HEK293 (cell line): ENCODE measurements around the gene KRT76.

Experiments
- CTCF ChIA-PET: fragments of 350-600 bp; formaldehyde crosslinking; extraction: SDS; loops from one replicate; lab custom pipeline; 2021; ENCODE audit warnings: antibody characterized with exemption; lab: Yijun Ruan, JAX
- POLR2A ChIA-PET: fragments of 300-600 bp; formaldehyde crosslinking; extraction: SDS; loops from one replicate; lab custom pipeline; 2020; ENCODE audit warnings: antibody characterized with exemption, inconsistent platforms; lab: Yijun Ruan, JAX
- H3K27ac ChIP-seq: fragments of 200-500 bp; sonication (Bioruptor generic); 2 replicates; pipeline ENCODE4 v1.5.1; 2014; ENCODE audit warnings: low read depth, low read length, control low read depth, inconsistent platforms; ENCODE audit errors: extremely low read depth
- H3K36me3 ChIP-seq, 2 experiments: fragments of 200-500 bp in 1 of 2; sonication (Bioruptor generic) in 1 of 2; 1 replicate in 1 of 2; 2 replicates in 1 of 2; pipeline ENCODE4 v1.5.1; 2014 to 2017; ENCODE audit warnings: inconsistent platforms in 2 of 2, low read length in 2 of 2; ENCODE audit not compliant: control insufficient read depth in 2 of 2, insufficient read depth in 1 of 2
- H3K4me1 ChIP-seq: fragments of 200-500 bp; sonication (Bioruptor generic); 2 replicates; pipeline ENCODE4 v1.5.1; 2014; ENCODE audit warnings: mild to moderate bottlenecking, low read length, inconsistent platforms; ENCODE audit not compliant: control insufficient read depth, insufficient read depth
- H3K4me3 ChIP-seq: 2 replicates; pipeline ENCODE4 v1.5.1; 2011; ENCODE audit warnings: low read depth, mild to moderate bottlenecking, control low read depth, low read length, moderate library complexity
- H3K9me3 ChIP-seq: fragments of 200-500 bp; sonication (Bioruptor generic); 2 replicates; pipeline ENCODE4 v1.5.1; 2014; ENCODE audit warnings: low read depth, low read length, inconsistent platforms; ENCODE audit not compliant: control insufficient read depth, insufficient read depth
- GLIS1 ChIP-seq: fragments of 450-650 bp; formaldehyde crosslinking; IDR thresholded peaks from 2 replicates; pipeline ENCODE4 v1.5.1; 2016; ENCODE audit warnings: missing biosample characterization, missing genetic modification characterization
- ZBTB44 ChIP-seq: fragments of 450-650 bp; IDR thresholded peaks from 2 replicates; pipeline ENCODE4 v1.5.1; 2018; ENCODE audit warnings: missing biosample characterization, mild to moderate bottlenecking, missing genetic modification characterization
- ZIC2 ChIP-seq: fragments of 450-650 bp; formaldehyde crosslinking; IDR thresholded peaks from 2 replicates; pipeline ENCODE4 v1.5.1; 2016; ENCODE audit warnings: missing biosample characterization, missing genetic modification characterization
- ZNF112 ChIP-seq: fragments of 450-650 bp; formaldehyde crosslinking; IDR thresholded peaks from 2 replicates; pipeline ENCODE4 v1.5.0; 2017; ENCODE audit warnings: missing biosample characterization, missing genetic modification characterization
- ZNF114 ChIP-seq: fragments of 450-650 bp; formaldehyde crosslinking; IDR thresholded peaks from 2 replicates; pipeline ENCODE4 v1.5.0; 2017; ENCODE audit warnings: missing biosample characterization, missing genetic modification characterization
- ZNF132 ChIP-seq: fragments of 450-650 bp; formaldehyde crosslinking; IDR thresholded peaks from 2 replicates; pipeline ENCODE4 v1.5.1; 2017; ENCODE audit warnings: missing biosample characterization, missing genetic modification characterization, borderline replicate concordance
- ZNF274 ChIP-seq, 2 experiments: fragments of 200-500 bp in 1 of 2; fragments of 450-650 bp in 1 of 2; sonication (Bioruptor generic) in 1 of 2; formaldehyde crosslinking in 1 of 2; IDR thresholded peaks; 2 replicates each; pipeline versions ENCODE4 v1.5.1 to v1.6.1; 2014 to 2016; ENCODE audit warnings: borderline replicate concordance in 1 of 2, inconsistent platforms in 1 of 2, low read length in 1 of 2, missing biosample characterization in 1 of 2, missing genetic modification characterization in 1 of 2
- ZNF362 ChIP-seq: fragments of 450-650 bp; formaldehyde crosslinking; IDR thresholded peaks from 2 replicates; pipeline ENCODE4 v1.5.1; 2016; ENCODE audit warnings: missing biosample characterization, missing genetic modification characterization
- ZNF398 ChIP-seq: fragments of 450-650 bp; formaldehyde crosslinking; IDR thresholded peaks from 2 replicates; pipeline ENCODE4 v1.5.1; 2017; ENCODE audit warnings: missing biosample characterization, missing genetic modification characterization
- ZNF416 ChIP-seq: fragments of 450-650 bp; formaldehyde crosslinking; IDR thresholded peaks from 2 replicates; pipeline ENCODE4 v1.5.1; 2016; ENCODE audit warnings: missing biosample characterization, missing genetic modification characterization
- ZNF426 ChIP-seq: fragments of 450-650 bp; formaldehyde crosslinking; IDR thresholded peaks from 2 replicates; pipeline ENCODE4 v1.5.1; 2017; ENCODE audit warnings: missing biosample characterization, missing genetic modification characterization, mild to moderate bottlenecking, inconsistent platforms, moderate library complexity
- ZNF560 ChIP-seq: fragments of 450-650 bp; formaldehyde crosslinking; IDR thresholded peaks from 2 replicates; pipeline ENCODE4 v1.5.1; 2017; ENCODE audit warnings: missing biosample characterization, missing genetic modification characterization, borderline replicate concordance
- ZNF658 ChIP-seq: fragments of 450-650 bp; formaldehyde crosslinking; IDR thresholded peaks from 2 replicates; pipeline ENCODE4; 2016; ENCODE audit warnings: missing biosample characterization, missing genetic modification characterization
- ZSCAN16 ChIP-seq: fragments of 450-650 bp; formaldehyde crosslinking; IDR thresholded peaks from 2 replicates; pipeline ENCODE4 v1.5.1; 2016; ENCODE audit warnings: missing biosample characterization, missing genetic modification characterization
- ZSCAN5A ChIP-seq: fragments of 450-650 bp; formaldehyde crosslinking; IDR thresholded peaks from 2 replicates; pipeline ENCODE4 v1.5.1; 2016; ENCODE audit warnings: missing biosample characterization, missing genetic modification characterization

The KRT76 gene

GRCh38 chr12:52782502-52782901 is 5.4 kb upstream of the KRT76 start (continued):
- TF ChIP-seq ZSCAN5A, result no peak

GRCh38 chr12:52781399-52782082 is 4.4 kb upstream of the KRT76 start:
- TF ChIP-seq ZNF426 (tag by site-specific recombination) (no peak), ZNF416 (tag by site-specific recombination) (no peak), ZNF362 (tag by site-specific recombination) (no peak), GLIS1 (tag by site-specific recombination) (no peak)
- POLR2A ChIA-PET, result no interaction called here
- CTCF ChIA-PET, result interaction anchor here (0.9 to 1.1 kb wide), 2 partner anchors 89 to 198 kb away, joined by 3 read pairs; no protein-coding TSS in a partner anchor
- no peak overlapping the region for H3K27ac ChIP-seq
- H3K9me3 ChIP-seq, result no peaks in the 10 kb centered on the region
- H3K4me3 ChIP-seq, result no peak overlapping the region
- no peaks in the 10 kb centered on the region for H3K36me3 ChIP-seq
- no peaks in the 10 kb centered on the region for H3K4me1 ChIP-seq

- TF ChIP-seq ZNF132 (tag by site-specific recombination), result no peak
- no peak for TF ChIP-seq ZNF112 (tag by site-specific recombination)
- TF ChIP-seq ZSCAN16, result no peak
- Histone ChIP-seq H3K27ac (no peak overlapping the region), H3K4me1 (no peaks in the 10 kb centered on the region), H3K36me3 (no peaks in the 10 kb centered on the region), H3K4me3 (no peak overlapping the region), H3K9me3 (no peaks in the 10 kb centered on the region)
- CTCF ChIA-PET, result interaction anchor here (0.6 kb wide), 1 partner anchor 36 kb away, joined by 3 read pairs; no protein-coding TSS in a partner anchor
- POLR2A ChIA-PET, result no interaction called here
Observed at GRCh38 chr12:52779914-52780313, 2.8 kb upstream of the KRT76 start.

- no peaks in the 10 kb centered on the region for H3K36me3 ChIP-seq
- H3K4me1 ChIP-seq, result no peaks in the 10 kb centered on the region
- TF ChIP-seq ZNF274 (IDR thresholded peaks at IDR 0.05; ENCODE audit: low read length) (no peak), ZNF274 (tag by site-specific recombination; IDR thresholded peaks at IDR 0.05; ENCODE audit: borderline replicate concordance) (no peak), ZNF114 (no peak), ZNF398 (tag by site-specific recombination) (no peak), ZNF560 (no peak), ZBTB44 (tag by site-specific recombination) (no peak), ZNF658 (tag by site-specific recombination) (no peak), ZIC2 (tag by site-specific recombination) (no peak)
- CTCF ChIA-PET, result interaction anchor here (0.6 kb wide), 2 partner anchors 123 to 1877 kb away, joined by 3 to 5 read pairs; no protein-coding TSS in a partner anchor
- POLR2A ChIA-PET, result interaction anchor here (0.6 kb wide), 1 partner anchor 153 kb away, joined by 3 read pairs; no protein-coding TSS in a partner anchor
- no peak overlapping the region for H3K27ac ChIP-seq
- no peak overlapping the region for H3K4me3 ChIP-seq
- no peaks in the 10 kb centered on the region for H3K9me3 ChIP-seq
Observed at GRCh38 chr12:52778833-52779232, 1.7 kb upstream of the KRT76 start.
